Kasumi-1 (cell line): ENCODE results near the gene MLLT3.

Experiments used
- DNase-seq, 2 experiments: peaks; one replicate each; lab custom pipeline; 2025; lab: John Stamatoyannopoulos, UW

Gene MLLT3

GRCh38 chr9:20417373-20418080, 204.8 kb downstream of the MLLT3 start:
- no peak for DNase-seq

DNA sequence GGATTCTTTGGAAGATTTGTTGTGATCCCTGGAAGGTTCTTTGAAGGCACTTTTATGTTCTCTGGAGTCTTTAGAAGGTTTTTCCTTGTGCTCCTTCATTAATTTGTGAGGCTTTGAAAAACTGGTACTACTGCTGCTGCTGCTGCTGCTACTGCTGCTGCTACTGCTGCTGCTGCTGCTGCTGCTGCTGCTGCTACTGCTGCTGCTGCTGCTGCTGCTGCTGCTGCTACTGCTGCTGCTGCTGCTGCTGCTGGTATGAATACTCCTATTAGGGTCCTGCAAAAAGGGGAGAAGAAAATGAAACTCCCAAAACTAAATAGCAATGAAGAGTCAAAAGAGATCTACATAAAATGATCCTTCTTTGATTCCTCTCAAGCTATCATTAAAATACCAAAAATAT, 208.1 kb downstream of the MLLT3 start:
- DNase-seq, result no peak

- DNase-seq, result no peak
These were observed 212.8 kb downstream of the MLLT3 start for GRCh38 chr9:20409321-20410092.

GRCh38 chr9:20408513-20408912, 213.8 kb downstream of the MLLT3 start:
- no peak for DNase-seq

DNA sequence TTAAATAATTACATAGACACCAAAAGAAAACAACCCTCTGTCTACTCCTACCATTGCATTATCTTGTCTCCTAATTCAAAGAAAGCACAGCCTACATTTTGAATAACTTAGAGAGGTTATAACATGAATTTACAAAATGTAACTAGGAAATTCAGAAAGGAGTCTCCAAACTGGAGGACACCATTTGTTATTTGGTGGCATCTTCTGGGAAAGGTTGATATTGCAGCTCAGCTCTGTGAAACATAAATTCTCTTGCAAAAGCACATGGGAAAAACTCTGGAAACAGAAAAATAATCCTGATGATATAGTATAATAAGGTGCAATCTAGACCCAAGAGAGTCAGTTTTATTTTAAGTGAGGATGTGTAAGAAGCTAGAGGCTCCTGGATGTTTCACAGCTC, 215.3 kb downstream of the MLLT3 start:
- DNase-seq, result no peak

DNA sequence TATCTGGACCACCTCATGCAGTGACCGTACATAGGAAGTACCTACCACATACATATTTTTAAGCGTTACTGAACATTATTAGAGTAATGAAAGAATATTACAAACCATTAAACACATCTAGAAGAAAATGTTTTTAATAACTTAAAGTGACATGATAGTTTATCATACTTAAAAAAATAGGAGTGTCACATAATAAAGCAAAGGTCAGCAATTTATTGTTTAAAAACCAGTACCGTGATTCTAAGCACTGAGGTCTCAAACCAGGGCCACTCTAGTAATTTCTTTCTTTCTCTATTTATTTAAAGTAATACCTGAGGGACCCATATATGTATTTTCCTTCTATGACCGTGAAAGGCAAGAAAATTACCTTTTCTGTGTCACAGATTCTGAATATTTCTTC, 216.0 kb downstream of the MLLT3 start:
- DNase-seq, result no peak

GRCh38 chr9:20405616-20406015, 216.7 kb downstream of the MLLT3 start:
- no peak for DNase-seq

GRCh38 chr9:20405078-20405477, 217.2 kb downstream of the MLLT3 start:
- no peak for DNase-seq

- DNase-seq, result no peak
These were observed 218.0 kb downstream of the MLLT3 start for GRCh38 chr9:20404192-20404813.

GRCh38 chr9:20403346-20403745, 219.0 kb downstream of the MLLT3 start:
- DNase-seq, result no peak

DNA sequence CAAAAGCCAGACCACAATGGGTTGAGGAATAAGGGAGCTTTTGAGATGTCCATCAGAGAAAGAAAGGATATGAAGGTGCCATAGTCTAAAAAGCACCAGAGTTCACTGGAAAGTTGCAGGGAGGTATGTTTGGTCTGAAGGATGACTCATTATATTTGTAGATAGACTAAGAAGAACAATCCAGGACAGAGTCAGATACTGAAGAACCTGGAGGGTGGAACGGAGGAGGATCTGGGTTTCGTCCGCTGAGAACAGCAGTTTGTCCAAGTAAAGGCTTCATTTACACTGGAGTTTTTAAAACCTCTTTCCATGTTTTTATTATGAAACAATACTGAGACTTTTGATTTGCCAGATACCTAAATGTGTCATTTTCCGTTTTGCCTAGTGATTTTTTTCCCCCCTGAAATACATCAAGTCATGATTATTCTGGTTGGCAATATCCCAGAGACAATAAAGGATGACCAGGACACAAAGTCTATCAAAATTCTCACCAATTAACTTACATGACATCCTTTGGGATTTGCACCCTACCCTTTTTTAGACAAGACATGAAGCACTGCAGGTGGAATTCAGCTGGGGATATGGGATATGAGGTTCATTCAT, 219.9 kb downstream of the MLLT3 start:
- no peak for DNase-seq

GRCh38 chr9:20398536-20399338, 223.6 kb downstream of the MLLT3 start:
- no peak for DNase-seq

GRCh38 chr9:20397348-20397747, 225.0 kb downstream of the MLLT3 start:
- DNase-seq, result no peak

GRCh38 chr9:20396509-20396908, 225.8 kb downstream of the MLLT3 start:
- DNase-seq, result no peak

GRCh38 chr9:20395651-20396050, 226.6 kb downstream of the MLLT3 start:
- no peak for DNase-seq

DNA sequence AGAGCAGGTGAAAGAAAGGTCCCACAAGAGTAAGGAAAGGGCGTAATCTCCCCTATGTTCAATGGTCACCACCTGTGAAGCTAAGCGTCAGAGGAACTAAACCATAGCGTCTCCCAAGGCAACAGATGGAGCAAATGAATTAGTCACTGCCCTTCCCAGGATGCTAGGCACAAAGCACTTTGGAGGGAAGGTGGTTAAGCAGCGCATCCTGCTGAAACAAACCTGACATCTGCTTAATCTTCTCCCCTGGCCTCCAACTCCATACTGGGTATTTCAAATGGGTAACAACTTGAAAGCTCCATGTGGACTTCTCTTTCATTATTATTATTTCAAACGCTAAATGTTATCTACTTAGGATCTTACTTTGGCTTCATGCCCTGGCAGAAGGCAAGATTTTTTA, 227.3 kb downstream of the MLLT3 start:
- DNase-seq, result no peak

DNA sequence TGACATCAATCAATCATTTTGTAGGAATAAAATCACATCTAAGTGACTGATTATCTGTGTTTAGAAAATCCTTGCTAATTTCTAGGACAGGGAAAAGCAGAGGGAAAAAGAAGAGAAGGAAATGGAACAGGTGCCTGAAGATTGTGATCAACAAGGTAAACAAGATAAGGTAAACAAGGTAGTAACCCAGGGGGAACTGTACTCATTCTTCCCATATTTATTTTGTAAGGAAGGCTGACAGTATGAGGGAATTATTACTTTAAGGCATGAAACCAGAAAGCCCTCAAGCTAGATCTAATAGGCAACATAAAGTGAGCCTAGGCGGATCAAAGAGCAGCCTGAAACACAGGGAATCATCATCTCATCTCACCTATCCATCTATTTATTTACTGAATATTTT, 231.1 kb downstream of the MLLT3 start:
- DNase-seq, result no peak

- DNase-seq, result no peak
These were observed 231.9 kb downstream of the MLLT3 start for GRCh38 chr9:20390400-20390799.

DNA sequence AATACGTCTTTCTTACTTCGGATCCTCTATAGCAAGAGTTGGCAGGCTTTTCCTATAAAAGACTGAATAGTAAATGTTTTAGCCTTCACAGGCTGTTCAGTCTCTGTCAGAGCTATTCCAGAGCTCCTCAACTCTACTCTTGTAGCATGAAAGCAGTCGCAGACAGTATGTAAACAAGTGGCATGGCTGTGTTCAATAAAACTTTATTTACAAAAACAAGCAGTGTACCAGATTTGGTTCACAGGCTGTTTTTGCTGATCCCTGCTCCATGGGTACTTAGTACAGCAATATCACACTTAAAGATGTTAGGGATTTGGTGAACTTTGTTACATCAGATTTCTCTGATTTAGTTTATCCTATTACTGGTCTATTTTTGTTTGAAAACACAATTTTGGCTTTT, 235.2 kb downstream of the MLLT3 start:
- DNase-seq, result no peak

- no peak for DNase-seq
These were observed 237.7 kb downstream of the MLLT3 start for GRCh38 chr9:20384642-20385041.

- no peak for DNase-seq
These were observed 239.7 kb downstream of the MLLT3 start for GRCh38 chr9:20382460-20383071.

DNA sequence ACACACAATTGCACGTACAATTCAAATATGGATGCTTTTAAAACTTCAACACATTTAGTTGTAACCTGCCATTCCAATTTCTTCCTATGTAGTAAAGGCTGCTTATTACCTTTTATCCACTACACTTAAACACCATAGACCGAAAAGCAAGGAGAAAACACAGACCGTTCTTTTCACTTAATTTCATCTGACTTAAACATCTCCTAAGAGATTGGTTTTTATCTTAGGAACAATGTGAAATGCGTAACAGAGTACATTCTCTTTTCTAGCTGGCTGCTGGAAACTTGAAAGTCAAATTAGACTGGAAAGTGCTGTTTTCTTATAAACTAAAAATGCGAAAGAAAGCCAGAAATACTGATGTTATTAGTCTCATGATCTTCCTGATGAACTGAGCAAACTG, 241.8 kb downstream of the MLLT3 start:
- DNase-seq, result no peak
